Right lobe of liver (tissue), 4 donors: Measurements from ENCODE around the gene RGMB.

Experiments used
- POLR2A ChIP-seq: fragments of 450-650 bp; IDR thresholded peaks from one replicate; pipeline ENCODE4 v1.6.1; 2017; ENCODE audit warnings: antibody characterized with exemption, mild to moderate bottlenecking
- TF ChIP-seq, protein P1 (sequence below), 4 donors: fragments of 200-600 bp in 3 of 4; fragments of 450-650 bp in 1 of 4; IDR thresholded peaks; one replicate each; pipeline versions ENCODE4 v1.5.1 to v1.8.0; 2016 to 2022; ENCODE audit warnings: antibody characterized with exemption in 4 of 4, mild to moderate bottlenecking in 2 of 4
- donor health status: DM: no; HTN: no; CAD: no.
- donor health status: DM: no; HTN: no; CAD: no.
- donor health status: DM: no; HTN: yes; CAD: no.

DNA sequence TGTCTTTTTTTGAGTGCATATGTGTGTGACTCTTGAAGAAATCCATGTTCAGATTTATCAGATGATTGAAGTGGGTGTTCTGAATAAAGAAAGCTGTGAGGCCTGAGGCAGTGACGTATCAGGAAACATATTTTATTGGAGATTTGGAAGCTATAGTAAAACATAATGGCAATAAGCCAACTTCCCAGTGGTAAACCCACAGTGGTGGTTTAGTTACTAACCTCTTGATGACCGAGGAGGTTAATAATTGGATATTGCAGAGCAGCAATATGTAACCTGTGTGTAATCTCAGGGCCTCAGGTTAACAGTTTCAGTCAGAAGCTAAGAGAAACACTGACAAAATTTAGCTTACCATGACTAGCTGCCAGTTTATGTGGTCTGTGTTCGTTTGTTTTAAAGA is 6.9 kb downstream of the RGMB start:
- TF ChIP-seq, protein P1, sequence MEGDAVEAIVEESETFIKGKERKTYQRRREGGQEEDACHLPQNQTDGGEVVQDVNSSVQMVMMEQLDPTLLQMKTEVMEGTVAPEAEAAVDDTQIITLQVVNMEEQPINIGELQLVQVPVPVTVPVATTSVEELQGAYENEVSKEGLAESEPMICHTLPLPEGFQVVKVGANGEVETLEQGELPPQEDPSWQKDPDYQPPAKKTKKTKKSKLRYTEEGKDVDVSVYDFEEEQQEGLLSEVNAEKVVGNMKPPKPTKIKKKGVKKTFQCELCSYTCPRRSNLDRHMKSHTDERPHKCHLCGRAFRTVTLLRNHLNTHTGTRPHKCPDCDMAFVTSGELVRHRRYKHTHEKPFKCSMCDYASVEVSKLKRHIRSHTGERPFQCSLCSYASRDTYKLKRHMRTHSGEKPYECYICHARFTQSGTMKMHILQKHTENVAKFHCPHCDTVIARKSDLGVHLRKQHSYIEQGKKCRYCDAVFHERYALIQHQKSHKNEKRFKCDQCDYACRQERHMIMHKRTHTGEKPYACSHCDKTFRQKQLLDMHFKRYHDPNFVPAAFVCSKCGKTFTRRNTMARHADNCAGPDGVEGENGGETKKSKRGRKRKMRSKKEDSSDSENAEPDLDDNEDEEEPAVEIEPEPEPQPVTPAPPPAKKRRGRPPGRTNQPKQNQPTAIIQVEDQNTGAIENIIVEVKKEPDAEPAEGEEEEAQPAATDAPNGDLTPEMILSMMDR (IDR thresholded peaks at IDR 0.05) = no peak
- no peak for TF ChIP-seq POLR2A
